Measurements from ENCODE around the gene EPN2.

DNA sequence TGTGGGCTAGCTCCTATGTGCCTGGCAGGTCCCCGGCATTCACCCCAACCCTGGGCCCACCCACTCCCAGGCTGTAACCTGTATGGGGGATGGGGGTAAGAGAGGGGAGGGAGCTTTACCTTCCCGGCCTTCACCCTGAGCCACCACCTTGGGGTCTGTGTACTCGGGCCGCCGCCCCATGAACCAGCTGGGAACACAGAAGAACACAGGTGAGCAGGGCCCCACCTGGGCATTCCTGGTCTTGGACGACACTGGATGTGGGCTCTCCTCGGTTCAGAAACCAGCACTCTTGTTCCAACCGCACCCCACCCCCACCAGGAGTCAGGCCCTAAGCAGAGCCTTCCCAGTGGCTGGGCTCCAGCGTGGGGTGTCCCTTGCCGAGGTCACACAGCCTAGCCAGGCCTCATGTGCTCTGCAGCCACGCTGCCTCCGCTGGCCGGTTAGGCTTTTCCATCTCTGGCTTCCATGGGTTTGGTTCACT lies 106.5 kb downstream of the EPN2 start:
- TF ChIP-seq, protein P1, sequence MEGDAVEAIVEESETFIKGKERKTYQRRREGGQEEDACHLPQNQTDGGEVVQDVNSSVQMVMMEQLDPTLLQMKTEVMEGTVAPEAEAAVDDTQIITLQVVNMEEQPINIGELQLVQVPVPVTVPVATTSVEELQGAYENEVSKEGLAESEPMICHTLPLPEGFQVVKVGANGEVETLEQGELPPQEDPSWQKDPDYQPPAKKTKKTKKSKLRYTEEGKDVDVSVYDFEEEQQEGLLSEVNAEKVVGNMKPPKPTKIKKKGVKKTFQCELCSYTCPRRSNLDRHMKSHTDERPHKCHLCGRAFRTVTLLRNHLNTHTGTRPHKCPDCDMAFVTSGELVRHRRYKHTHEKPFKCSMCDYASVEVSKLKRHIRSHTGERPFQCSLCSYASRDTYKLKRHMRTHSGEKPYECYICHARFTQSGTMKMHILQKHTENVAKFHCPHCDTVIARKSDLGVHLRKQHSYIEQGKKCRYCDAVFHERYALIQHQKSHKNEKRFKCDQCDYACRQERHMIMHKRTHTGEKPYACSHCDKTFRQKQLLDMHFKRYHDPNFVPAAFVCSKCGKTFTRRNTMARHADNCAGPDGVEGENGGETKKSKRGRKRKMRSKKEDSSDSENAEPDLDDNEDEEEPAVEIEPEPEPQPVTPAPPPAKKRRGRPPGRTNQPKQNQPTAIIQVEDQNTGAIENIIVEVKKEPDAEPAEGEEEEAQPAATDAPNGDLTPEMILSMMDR (IDR thresholded peaks at IDR 0.05), result no peak
- no peak for TF ChIP-seq POLR2A (IDR thresholded peaks at IDR 0.05)

All from testis (tissue), 2 donors.